ENCODE results near the gene PDZD8. TPM values are rescaled to one million over a fixed set of nuclear protein-coding genes. Genes with fewer than 3 reads are reported as not detected.

Gene PDZD8, protein sequence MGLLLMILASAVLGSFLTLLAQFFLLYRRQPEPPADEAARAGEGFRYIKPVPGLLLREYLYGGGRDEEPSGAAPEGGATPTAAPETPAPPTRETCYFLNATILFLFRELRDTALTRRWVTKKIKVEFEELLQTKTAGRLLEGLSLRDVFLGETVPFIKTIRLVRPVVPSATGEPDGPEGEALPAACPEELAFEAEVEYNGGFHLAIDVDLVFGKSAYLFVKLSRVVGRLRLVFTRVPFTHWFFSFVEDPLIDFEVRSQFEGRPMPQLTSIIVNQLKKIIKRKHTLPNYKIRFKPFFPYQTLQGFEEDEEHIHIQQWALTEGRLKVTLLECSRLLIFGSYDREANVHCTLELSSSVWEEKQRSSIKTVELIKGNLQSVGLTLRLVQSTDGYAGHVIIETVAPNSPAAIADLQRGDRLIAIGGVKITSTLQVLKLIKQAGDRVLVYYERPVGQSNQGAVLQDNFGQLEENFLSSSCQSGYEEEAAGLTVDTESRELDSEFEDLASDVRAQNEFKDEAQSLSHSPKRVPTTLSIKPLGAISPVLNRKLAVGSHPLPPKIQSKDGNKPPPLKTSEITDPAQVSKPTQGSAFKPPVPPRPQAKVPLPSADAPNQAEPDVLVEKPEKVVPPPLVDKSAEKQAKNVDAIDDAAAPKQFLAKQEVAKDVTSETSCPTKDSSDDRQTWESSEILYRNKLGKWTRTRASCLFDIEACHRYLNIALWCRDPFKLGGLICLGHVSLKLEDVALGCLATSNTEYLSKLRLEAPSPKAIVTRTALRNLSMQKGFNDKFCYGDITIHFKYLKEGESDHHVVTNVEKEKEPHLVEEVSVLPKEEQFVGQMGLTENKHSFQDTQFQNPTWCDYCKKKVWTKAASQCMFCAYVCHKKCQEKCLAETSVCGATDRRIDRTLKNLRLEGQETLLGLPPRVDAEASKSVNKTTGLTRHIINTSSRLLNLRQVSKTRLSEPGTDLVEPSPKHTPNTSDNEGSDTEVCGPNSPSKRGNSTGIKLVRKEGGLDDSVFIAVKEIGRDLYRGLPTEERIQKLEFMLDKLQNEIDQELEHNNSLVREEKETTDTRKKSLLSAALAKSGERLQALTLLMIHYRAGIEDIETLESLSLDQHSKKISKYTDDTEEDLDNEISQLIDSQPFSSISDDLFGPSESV
- total RNA-seq (10 to 100 TPM; 29.4 to 55.9 (median 42.9) TPM), polyA plus RNA-seq (1 to 10 TPM; 4.6 to 7.6 TPM)

DNA sequence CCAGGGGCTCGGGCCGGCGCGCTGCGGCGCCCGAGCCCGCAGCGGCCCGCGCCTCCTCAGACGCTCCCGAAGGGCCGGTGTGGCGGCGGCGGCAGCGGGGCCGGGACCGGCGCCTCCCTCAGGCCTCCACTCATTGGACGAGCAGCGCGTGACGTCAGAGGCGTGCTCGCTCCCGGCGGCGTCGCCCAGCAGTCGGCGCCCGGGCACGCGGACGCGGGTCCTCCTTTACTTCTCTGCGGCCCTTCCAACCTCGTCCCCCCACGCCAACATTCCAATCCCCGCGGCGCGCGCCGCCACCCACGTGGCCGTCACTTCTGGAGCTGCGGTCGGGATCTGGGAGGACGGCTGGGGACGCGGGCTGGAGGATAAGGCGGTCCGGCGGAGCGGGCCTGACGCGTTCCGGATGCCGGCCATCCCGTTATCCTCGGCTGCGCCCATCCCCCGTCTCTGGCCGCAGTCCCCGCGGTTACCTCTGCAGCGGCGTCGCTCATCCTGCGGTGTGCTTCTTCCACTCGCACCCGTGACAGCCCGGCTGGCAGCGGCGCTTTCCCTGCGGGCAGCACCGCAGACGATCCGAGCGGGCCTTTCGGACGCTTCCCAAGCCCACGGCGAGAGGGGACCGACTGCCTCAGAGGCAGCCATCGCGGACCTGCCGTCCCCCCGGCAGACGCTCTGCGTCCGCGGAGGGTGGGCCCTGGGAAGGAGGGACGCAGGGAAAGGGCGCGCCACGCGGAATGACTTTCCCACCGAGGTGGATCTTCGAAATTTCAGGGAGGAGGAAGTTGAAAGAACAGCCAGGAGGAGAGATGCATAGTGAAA is at the start of gene PDZD8:
TSS of gene PDZD8 (minus strand) at position 81 of the 819 bp plus-strand sequence. CDS start 213 bp downstream, outside the sequence.
- peaks cover 0 to 8% (median under 1%) of the 10 kb centered on the region in 3 donors for H3K4me1 ChIP-seq
- H3K36me3 ChIP-seq: no peaks in the 10 kb centered on the region
- peak; percentile 90 to 99 (median 94) for DNase-seq
- intact Hi-C loops (cut with DNase I): no loop called here
- WGBS, 2 donors: 0 to 1% methylated on average over 89 to 103 of the region's 103 CpGs
- ATAC-seq: peak; percentile 81 to 91 (median 90)
- TF ChIP-seq CTCF (IDR thresholded peaks at IDR 0.05): no peak
- H3K27ac ChIP-seq: peak within 1 kb of the TSS; percentile 85 to 96 (median 90)
- H3K9me3 ChIP-seq: no peaks in the 10 kb centered on the region
- H3K27me3 ChIP-seq: no peaks in the 10 kb centered on the region
- FAIRE-seq: no peak
- H3K4me3 ChIP-seq: peak within 1 kb of the TSS; percentile 70 to 94 (median 74)

GRCh38 chr10:117424171-117424570 is 48.9 kb upstream of the PDZD8 start:
- ATAC-seq (no peak), FAIRE-seq (no peak), DNase-seq (no peak)
- no peak overlapping the region for H3K4me3 ChIP-seq
- no peaks in the 10 kb centered on the region for H3K36me3 ChIP-seq
- no peak for TF ChIP-seq CTCF (IDR thresholded peaks at IDR 0.05)
- 89 to 97% methylated on average over 6 of the region's 6 CpGs for WGBS, 2 donors
- no peak overlapping the region for H3K27ac ChIP-seq
- no peaks in the 10 kb centered on the region for H3K27me3 ChIP-seq
- intact Hi-C loops (cut with DNase I): no loop called here
- no peaks in the 10 kb centered on the region for H3K4me1 ChIP-seq
- H3K9me3 ChIP-seq: no peaks in the 10 kb centered on the region

DNA sequence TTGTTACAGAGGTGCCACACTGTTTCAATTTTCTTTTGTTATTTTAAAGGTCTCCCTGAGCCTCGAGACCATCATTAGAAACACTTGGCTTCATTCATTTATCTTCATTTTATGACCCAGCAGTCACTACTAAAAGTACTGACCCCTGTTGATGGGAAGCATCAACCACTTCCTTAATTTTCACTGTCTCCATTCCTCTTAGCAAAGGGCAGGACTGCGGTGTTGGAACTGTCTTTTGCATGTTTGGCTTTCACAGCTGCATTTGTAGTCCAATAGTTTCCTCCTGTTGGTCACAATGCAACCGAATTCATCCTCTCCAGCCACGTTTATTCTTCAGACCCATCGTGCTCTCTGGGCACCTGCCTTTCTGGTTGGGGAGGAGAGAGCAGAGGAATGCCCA is 46.7 kb upstream of the PDZD8 start:
- DNase-seq: no peak
- Histone ChIP-seq H3K4me3 (no peak overlapping the region), H3K27me3 (no peaks in the 10 kb centered on the region), H3K27ac (no peak overlapping the region), H3K4me1 (no peaks in the 10 kb centered on the region), H3K36me3 (no peaks in the 10 kb centered on the region), H3K9me3 (no peaks in the 10 kb centered on the region)
- no peak for TF ChIP-seq CTCF (IDR thresholded peaks at IDR 0.05)
- no peak for FAIRE-seq
- ATAC-seq: no peak
- 79 to 83% methylated on average over 5 of the region's 5 CpGs for WGBS, 2 donors
- intact Hi-C loops (cut with DNase I): no loop called here

DNA sequence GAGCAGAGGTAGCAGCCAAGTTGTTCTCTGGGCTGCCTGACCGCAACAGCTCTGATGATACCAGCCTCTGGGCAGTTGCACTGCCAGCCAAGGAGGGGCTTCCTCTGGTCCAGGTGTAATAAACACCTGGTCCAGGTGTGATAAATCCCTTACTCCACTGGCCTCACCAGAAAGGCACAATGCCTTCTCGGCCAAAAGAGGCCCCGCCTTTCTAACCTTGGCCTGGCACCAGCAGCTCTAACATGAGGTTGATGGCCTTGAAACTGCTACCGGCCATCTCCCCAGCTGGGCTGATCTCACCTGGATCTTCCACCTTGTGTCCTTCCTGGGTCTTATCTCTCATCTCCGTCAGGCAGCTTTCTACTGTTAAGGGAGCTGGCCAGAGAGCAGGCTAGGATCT is 45.5 kb upstream of the PDZD8 start:
- DNase-seq (no peak), ATAC-seq (no peak), FAIRE-seq (no peak)
- no peak overlapping the region for H3K4me3 ChIP-seq
- no peaks in the 10 kb centered on the region for H3K9me3 ChIP-seq
- intact Hi-C loops (cut with DNase I): no loop called here
- TF ChIP-seq CTCF (IDR thresholded peaks at IDR 0.05): no peak
- WGBS, 2 donors: 54 to 70% methylated on average over 5 of the region's 5 CpGs
- no peak overlapping the region for H3K27ac ChIP-seq
- no peaks in the 10 kb centered on the region for H3K27me3 ChIP-seq
- H3K36me3 ChIP-seq: no peaks in the 10 kb centered on the region
- H3K4me1 ChIP-seq: no peaks in the 10 kb centered on the region

Data from pancreas (tissue), 10 donors.